IPS-18a (cell line): ENCODE measurements around the gene RFPL2.
"Not testable (repeated sequence)": the region's sequence is repeated elsewhere in the genome, so short reads cannot be mapped to it uniquely, and the experiment has no call there.

Experiments
- H3K27ac ChIP-seq: one replicate; pipeline ENCODE4 v1.5.1; 2013; ENCODE audit warnings: low read length
- H3K27me3 ChIP-seq: one replicate; pipeline ENCODE4 v1.6.1; 2013; ENCODE audit warnings: mild to moderate bottlenecking, low read length; ENCODE audit not compliant: control insufficient read depth, insufficient read depth
- H3K36me3 ChIP-seq: one replicate; pipeline ENCODE4 v1.6.1; 2013; ENCODE audit warnings: low read depth, low read length; ENCODE audit not compliant: control insufficient read depth
- H3K4me1 ChIP-seq: one replicate; pipeline ENCODE4 v1.6.1; 2013; ENCODE audit warnings: low read depth, low read length; ENCODE audit not compliant: control insufficient read depth
- H3K4me3 ChIP-seq: one replicate; pipeline ENCODE4 v1.5.1; 2013; ENCODE audit warnings: low read length
- H3K9ac ChIP-seq: one replicate; pipeline ENCODE4 v1.6.1; 2013; ENCODE audit warnings: mild to moderate bottlenecking, low read length, moderate library complexity
- H3K9me3 ChIP-seq: one replicate; pipeline ENCODE4 v1.6.1; 2013; ENCODE audit warnings: low read depth, low read length; ENCODE audit not compliant: control insufficient read depth

Gene RFPL2

GRCh38 chr22:32154727-32155126, 50.1 kb downstream of the RFPL2 start:
- not testable (repeated sequence) for H3K27me3 ChIP-seq, H3K9ac ChIP-seq, H3K9me3 ChIP-seq, H3K36me3 ChIP-seq, H3K4me3 ChIP-seq, H3K4me1 ChIP-seq, H3K27ac ChIP-seq

DNA sequence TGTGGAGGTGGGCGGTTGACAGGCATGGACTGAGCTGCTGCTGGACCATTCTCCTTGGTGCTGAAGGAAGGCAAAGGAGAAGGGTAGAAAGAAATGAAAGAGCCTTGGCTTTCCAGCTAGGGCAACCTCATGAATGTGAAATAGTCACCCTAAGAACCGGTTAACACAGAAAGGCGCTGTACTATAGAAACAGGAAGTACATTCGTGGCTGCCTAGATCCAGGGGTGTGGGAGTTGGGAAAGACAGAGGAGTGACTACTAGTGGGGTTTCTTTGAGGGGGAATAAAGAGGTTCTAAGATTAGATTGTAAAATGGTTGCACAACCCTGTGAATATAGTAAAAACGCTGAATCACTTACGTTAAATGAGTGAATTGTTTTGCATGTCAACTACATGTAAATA, 53.2 kb downstream of the RFPL2 start:
- not testable (repeated sequence) for H3K9me3 ChIP-seq, H3K9ac ChIP-seq, H3K4me3 ChIP-seq, H3K27me3 ChIP-seq, H3K27ac ChIP-seq, H3K36me3 ChIP-seq, H3K4me1 ChIP-seq

DNA sequence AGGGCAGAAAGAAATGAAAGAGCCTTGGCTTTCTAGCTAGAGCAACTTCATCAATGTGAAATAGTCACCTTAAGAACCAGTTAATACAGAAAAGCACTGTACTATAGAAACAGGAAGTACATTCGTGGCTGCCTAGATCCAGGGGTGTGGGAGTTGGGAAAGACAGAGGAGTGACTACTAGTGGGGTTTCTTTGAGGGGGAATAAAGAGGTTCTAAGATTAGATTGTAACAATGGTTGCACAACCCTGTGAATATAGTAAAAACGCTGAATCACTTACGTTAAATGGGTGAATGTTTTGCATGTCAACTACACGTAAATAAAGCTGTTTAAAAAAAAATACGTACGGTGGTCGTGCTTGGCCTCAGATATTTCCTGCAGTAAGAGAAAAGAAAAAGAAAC, 54.2 kb downstream of the RFPL2 start:
- H3K4me1 ChIP-seq, H3K36me3 ChIP-seq, H3K27ac ChIP-seq, H3K9me3 ChIP-seq, H3K9ac ChIP-seq, H3K4me3 ChIP-seq, H3K27me3 ChIP-seq: not testable (repeated sequence)

DNA sequence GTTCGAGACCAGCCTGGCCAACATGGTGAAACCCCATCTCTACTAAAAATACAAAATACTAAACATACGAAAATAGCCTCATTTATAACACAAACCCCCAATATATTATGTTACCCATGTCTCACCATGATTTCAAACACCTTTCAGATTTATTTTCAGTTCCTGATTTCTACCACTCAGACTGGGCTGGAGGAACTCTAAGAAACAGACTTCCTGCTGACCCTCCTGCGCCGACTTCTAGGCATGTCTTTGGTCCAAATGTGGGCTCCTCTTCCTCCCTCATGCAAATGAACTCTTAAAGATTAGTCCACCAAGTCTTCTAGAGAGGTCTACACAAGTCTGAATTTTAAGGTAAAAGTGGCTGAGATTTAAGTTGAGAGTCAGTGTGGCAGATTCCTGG, 56.5 kb downstream of the RFPL2 start:
- not testable (repeated sequence) for H3K27me3 ChIP-seq

DNA sequence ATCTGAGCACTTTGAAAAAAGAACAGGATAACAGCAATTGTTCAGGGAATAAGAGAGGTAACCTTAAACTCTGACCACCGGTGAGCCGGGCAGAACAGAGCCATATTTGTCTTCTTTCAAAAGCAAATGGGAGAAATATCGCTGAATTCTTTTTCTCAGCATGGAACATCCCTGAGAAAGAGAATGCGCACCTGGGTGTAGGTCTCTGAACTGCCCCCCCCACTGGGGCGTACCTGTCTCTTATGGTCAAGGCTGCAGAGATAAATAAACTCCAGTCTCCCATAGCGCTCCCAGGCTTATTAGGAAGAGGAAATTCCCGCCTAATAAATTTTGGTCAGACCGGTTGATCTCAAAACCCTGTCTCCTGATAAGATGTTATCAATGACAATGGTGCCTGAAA, 57.7 kb downstream of the RFPL2 start:
- H3K9ac ChIP-seq, H3K4me1 ChIP-seq, H3K36me3 ChIP-seq, H3K27ac ChIP-seq, H3K9me3 ChIP-seq, H3K27me3 ChIP-seq, H3K4me3 ChIP-seq: not testable (repeated sequence)

More for the DNA sequence above, 56.5 kb downstream of the RFPL2 start:
- not testable (repeated sequence) for H3K4me3 ChIP-seq, H3K4me1 ChIP-seq, H3K36me3 ChIP-seq, H3K9me3 ChIP-seq, H3K9ac ChIP-seq, H3K27ac ChIP-seq

- no peak overlapping the region for H3K9ac ChIP-seq
- no peaks in the 10 kb centered on the region for H3K9me3 ChIP-seq
- no peaks in the 10 kb centered on the region for H3K36me3 ChIP-seq
- no peaks in the 10 kb centered on the region for H3K27me3 ChIP-seq
- no peak overlapping the region for H3K4me3 ChIP-seq
- no peaks in the 10 kb centered on the region for H3K4me1 ChIP-seq
- H3K27ac ChIP-seq, result no peak overlapping the region
Measured at GRCh38 chr22:32144496-32145274, 60.2 kb downstream of the RFPL2 start.

GRCh38 chr22:32142600-32142999, 62.3 kb downstream of the RFPL2 start:
- H3K27me3 ChIP-seq, result no peaks in the 10 kb centered on the region
- no peak overlapping the region for H3K27ac ChIP-seq
- H3K9ac ChIP-seq, result no peak overlapping the region
- no peaks in the 10 kb centered on the region for H3K9me3 ChIP-seq
- no peaks in the 10 kb centered on the region for H3K36me3 ChIP-seq
- H3K4me3 ChIP-seq, result no peak overlapping the region
- H3K4me1 ChIP-seq, result no peaks in the 10 kb centered on the region

DNA sequence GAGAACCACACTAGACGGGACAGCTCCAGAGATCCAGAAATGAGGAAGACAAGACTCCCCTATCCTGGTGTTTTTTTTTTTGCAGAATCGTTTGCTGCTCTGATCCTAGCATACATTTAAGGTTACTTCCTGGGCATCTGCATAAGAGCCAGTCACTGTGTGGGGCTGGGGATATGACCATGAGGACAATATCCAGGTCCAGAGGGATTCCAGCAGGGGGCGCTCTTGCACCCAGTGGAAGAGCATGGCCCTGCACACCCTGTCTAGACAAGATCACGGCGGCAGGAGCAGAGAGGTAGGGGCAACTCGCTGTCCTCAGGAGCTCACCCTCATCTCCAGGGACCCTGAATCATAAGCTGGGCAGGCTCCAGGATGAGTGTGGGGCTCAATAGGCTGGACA, 64.2 kb downstream of the RFPL2 start:
- H3K36me3 ChIP-seq, H3K9ac ChIP-seq, H3K27ac ChIP-seq, H3K4me1 ChIP-seq, H3K4me3 ChIP-seq, H3K27me3 ChIP-seq, H3K9me3 ChIP-seq: not testable (repeated sequence)
